Hindlimb muscle (tissue), 1 donor: ENCODE measurements around the gene FOXO3. TPM values are rescaled to one million over a fixed set of nuclear protein-coding genes. Genes with fewer than 3 reads are reported as not detected.

Experiments used
- DNase-seq: peaks from one replicate; pipeline ENCODE4 v3.0.0-alpha.2; 2013
- polyA plus RNA-seq: library from polyadenylated mRNA; unstranded; fragments of 120-200 nt; gene quantifications from one replicate; pipeline ENCODE4 v1.2.1, GENCODE V29; 2013; ENCODE audit not compliant: insufficient read length

FOXO3 gene
- polyA plus RNA-seq, 1 donor = 35.1 TPM

GRCh38 chr6:108597572-108598304, 37.0 kb downstream of the FOXO3 start:
- no peak for DNase-seq

GRCh38 chr6:108598305-108598863, 37.7 kb downstream of the FOXO3 start:
- DNase-seq = no peak

- DNase-seq = no peak
These were observed 43.4 kb downstream of the FOXO3 start for GRCh38 chr6:108604156-108604555.

DNA sequence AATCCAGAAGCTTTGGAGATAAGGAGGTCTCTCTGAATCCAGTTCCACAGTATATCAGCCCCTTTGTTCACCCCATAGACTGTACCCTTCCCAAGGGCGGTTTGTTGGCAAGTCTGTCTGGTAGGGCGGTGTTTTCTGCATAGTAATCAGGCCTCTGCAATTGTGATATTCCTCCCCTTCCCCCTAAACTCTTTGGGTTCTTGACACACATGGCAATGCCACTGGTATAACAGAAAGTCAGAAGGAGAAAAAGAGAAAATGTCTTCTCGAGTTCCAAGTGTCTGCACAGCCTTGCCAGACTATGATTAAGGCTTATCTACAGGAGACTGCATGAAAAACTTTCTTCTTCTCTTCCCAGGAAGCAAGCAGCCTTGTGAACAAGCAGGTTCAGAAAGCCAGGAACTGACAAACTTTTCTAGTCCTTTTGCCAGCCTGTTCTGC, 45.6 kb downstream of the FOXO3 start:
- no peak for DNase-seq

GRCh38 chr6:108608453-108609275, 47.9 kb downstream of the FOXO3 start:
- DNase-seq = no peak

DNA sequence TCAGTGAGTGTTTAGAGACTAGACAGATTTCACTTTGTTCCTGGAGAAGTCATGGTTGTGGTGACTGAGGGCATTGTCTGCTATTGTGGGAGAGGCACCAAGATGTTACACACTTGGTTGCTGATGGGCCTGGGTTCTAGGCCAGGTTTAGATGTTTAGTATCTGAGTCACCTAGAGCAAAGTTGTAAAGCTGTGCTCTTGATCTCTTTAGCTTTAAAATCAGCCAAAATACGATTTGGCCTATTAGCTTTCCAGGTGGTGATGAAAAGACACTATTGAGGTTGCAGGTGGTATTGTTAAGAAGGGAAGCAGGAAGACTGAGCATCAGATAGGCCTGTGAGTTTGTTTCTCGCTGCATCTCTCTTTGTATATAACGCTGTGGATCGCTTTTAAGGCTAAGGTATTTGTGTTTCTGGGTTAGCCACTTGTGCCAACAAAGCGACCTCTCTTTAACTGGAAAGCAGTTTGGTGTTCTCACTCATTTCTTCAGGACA, 48.6 kb downstream of the FOXO3 start:
- DNase-seq = no peak

- no peak for DNase-seq
These were observed 49.6 kb downstream of the FOXO3 start for GRCh38 chr6:108610270-108610839.

DNA sequence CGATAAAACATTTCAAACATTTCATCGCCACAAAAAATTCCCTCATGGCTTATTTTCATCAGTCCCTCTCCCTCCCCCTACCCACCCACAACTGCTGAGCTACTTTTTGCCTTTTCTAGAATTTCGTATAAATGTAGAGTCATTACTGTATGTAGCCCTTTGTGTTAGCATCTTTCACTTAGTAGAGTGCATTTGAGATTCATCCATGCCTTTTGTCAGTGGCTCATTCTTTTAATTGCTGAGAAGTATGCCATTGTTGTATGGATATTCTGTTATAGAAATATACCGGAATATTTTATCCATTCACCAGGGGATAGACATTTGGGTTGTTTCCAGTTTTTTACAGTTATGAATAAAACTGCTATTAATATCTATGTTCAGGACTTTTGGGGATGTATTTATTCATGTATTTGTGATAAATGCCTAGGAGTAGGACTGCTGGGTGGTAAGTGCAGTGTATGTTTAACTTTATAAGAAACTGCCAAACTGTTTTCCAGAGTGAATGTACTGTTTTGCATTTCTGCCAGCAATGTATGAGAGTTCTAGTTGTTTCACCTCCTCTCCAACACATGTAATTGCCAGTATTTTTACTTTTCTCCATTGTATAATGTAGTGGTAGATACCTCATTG, 50.4 kb downstream of the FOXO3 start:
- no peak for DNase-seq

DNA sequence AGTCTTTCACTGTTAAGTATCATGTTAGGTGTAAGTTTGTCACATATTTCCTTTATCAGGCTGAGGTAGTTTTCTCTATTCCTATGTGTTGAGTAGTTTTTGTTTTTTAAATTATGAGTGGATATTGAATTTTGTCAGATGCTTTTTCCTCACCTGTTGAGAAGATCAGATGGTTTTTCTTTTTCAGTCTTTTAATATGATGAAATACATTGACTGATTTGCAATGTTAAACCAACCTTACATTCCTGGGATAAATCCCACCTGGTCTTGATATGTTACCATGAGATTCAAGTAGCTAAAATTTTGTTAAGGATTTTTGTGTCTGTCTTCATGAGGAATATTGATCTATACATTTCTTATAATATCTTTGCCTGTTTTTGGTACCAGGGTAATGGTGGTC, 52.1 kb downstream of the FOXO3 start:
- DNase-seq = no peak

GRCh38 chr6:108616544-108616943, 55.8 kb downstream of the FOXO3 start:
- DNase-seq = no peak

GRCh38 chr6:108616973-108617372, 56.3 kb downstream of the FOXO3 start:
- DNase-seq = no peak

DNA sequence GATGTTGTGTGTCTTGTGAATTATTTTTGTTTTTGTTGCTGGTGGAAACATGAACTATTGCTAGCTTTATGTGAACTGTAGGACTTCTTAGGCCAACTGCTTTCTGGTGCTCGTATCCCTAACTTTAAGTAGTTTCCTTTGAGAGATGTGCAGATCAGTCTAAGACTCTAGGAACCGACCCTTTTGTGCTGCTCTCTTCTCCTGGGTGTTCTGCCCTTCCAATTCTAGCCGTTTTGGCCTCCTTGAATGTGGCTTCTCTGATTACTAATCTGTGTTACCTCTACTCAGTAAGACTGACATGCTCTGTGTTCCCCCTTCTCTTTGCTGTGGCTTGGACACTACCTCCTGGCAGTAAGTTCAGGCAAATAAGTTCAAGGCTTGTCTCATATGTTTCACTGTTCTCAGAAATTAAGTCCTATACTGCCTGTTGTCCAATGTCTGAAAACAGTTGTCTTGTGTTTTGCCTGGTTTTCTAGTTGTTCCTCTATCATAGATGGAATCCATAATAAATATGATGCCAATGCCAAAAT, 58.0 kb downstream of the FOXO3 start:
- DNase-seq = no peak

GRCh38 chr6:108619431-108620197, 58.9 kb downstream of the FOXO3 start:
- DNase-seq = no peak

DNA sequence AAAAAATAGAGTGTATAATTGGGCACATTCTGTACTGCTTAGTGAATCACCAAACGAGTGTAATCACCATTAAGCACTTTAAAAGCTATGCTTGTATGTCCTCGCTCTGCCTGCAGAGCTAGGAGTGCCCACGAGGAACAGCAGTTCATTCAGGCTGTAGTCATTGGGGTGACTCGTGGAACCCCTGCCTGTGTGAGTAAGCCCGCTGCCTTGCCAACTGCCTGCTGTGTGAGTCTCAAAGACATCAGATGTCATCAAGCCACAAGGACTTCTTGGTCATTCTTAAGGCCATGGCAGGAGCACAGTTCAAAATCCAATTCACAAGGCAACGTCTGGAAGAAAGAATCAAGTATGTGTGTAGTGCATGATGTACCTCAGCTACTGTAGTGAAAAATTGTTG, 60.4 kb downstream of the FOXO3 start:
- no peak for DNase-seq

DNA sequence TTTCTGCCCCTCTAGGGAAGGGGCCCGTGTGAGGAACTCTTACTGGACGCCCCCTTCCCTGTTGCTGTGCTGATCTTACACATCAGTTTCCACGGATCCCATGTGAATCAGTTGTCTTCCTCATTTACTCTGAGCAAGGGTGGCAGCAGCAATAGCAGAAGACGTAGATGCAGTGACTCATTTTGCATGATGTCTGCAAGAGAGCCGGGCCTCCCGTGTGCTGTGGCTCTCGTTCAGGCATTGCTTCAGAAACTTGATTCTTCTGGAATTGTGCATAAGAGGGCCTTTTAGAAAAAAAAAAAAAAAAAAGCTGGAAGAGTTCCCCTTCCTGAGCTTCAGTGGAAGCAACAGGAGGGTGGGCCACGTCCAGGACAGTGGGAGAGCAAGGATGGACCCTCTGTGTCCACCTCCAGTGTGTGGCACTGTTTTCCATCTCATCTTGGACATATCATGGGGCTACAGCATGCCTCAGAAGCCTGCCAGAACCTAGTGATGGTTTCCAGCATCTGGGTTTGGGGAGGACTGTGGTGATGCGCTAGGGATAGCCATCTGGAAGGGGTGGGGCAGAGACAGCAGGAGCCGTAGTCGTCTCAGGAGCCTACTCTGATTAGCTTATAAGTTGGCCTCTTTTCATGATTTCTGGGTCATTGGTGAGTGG, 62.1 kb downstream of the FOXO3 start:
- DNase-seq = peak; percentile 46

GRCh38 chr6:108623995-108624394, 63.3 kb downstream of the FOXO3 start:
- DNase-seq = no peak

DNA sequence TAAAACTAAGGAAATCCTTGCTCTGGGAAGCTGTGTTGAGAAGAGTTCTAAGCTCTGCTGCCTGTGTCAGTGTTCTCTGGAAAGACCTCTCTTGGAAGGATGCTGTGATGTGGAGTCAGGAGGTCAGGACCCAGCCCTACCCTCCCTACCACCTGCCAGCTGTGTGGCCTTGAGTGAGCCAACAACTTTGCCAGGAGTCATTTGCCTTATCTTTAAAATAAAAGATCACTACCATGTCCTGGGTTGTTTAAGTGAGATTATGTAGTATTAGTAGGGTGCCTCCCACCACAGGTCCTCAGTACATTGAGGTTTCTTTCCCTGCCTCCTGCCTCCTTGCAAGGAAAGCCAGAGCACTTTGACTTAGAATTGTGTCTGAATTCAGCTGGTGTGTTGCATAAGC, 64.9 kb downstream of the FOXO3 start:
- no peak for DNase-seq

DNA sequence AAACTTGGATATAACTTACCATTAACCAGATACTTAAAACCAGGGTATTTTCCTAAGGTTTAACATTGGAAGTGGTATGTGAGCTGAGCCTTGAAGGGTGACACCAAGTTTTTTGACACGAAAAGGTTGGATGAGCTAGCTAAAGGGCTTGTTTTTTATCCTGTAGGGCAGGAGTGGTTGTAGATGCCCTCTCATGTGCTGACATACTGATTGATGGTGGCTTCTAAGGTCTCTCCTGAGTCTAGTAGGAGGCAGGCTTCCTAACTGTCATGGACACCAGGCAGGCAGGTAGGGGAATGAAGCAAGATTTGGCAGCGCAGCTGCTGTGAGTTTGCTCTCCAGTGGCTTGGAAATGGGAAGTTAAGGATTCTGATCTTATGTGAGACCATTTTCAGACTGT, 66.1 kb downstream of the FOXO3 start:
- no peak for DNase-seq

DNA sequence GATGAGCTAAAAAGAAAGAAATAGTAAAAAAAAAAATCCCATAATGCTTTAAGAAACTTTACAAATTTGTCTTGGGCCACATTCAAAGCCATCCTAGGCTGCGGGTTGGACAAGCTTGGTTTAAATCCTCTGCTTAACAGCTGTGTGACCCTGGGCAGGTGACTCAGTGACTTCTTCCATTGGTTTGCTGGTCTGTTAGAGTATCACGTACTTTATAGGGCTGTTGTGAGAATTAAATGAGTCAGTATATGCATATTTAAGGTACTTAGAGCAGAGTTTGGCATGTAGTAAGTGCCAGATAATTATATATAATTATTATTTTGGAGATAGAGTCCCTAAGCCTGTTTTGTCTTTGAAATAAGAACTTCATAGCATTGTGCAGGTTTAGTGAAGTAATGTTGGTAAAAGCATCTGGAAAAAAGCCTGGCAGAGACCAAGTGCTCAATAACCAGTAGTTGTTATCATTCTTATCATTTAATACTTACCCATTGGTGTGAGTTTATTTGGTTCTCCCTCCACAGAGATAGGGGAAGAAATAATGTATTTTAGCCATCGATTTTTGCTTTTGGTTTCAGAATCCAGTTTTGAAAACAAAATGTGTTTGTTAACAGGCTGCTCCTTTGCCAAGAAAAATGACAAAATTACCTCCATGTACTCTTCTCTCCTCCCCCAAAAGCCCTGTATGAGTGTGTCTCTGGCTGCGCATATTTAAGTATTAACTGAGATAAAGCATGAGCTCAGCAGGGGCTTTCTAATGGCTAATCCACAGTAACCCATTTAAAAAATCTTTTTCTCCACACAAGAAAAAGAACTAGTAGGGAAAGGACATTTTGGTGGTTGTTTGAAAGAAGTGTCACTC, 67.2 kb downstream of the FOXO3 start:
- no peak for DNase-seq
